Small intestine (tissue), 7 donors: ENCODE results near the gene INPP4B. TPM values are rescaled to one million over a fixed set of nuclear protein-coding genes. Genes with fewer than 3 reads are reported as not detected.

Experiments used
- DNase-seq, 2 donors: peaks; one replicate each; pipeline versions ENCODE4 v3.0.0 to v3.0.0-alpha.2; 2013
- FAIRE-seq: peaks from 2 replicates; lab custom pipeline; 2012; peaks lifted over from hg19 to GRCh38; lab: Jason Lieb, UNC
- H3K27ac ChIP-seq, 3 donors: one replicate each; pipeline ENCODE4 v1.5.1; 2013; ENCODE audit warnings: low read length in 2 of 3, mild to moderate bottlenecking in 2 of 3, control low read depth in 1 of 3, inconsistent platforms in 1 of 3, low read depth in 1 of 3, moderate library complexity in 1 of 3
- H3K27me3 ChIP-seq, 3 donors: one replicate each; pipeline ENCODE4 v1.6.1; 2013; ENCODE audit warnings: low read length in 3 of 3, inconsistent platforms in 1 of 3; ENCODE audit not compliant: control insufficient read depth in 3 of 3, insufficient read depth in 3 of 3
- H3K36me3 ChIP-seq, 3 donors: one replicate each; pipeline ENCODE4 v1.6.1; 2013; ENCODE audit warnings: low read length in 3 of 3, inconsistent platforms in 1 of 3, low read depth in 1 of 3, mild to moderate bottlenecking in 1 of 3, moderate library complexity in 1 of 3; ENCODE audit not compliant: control insufficient read depth in 3 of 3, insufficient read depth in 2 of 3
- H3K4me1 ChIP-seq, 3 donors: one replicate each; pipeline ENCODE4 v1.6.1; 2013; ENCODE audit warnings: low read length in 2 of 3, inconsistent platforms in 1 of 3, low read depth in 1 of 3, mild to moderate bottlenecking in 1 of 3, moderate library complexity in 1 of 3; ENCODE audit not compliant: control insufficient read depth in 3 of 3, insufficient read depth in 2 of 3
- H3K4me3 ChIP-seq, 3 donors: one replicate each; pipeline ENCODE4 v1.5.1; 2013; ENCODE audit warnings: low read length in 3 of 3, control low read depth in 1 of 3, inconsistent platforms in 1 of 3, low read depth in 1 of 3, mild to moderate bottlenecking in 1 of 3, moderate library complexity in 1 of 3
- H3K9me3 ChIP-seq, 2 donors: one replicate each; pipeline ENCODE4 v1.6.1; 2013; ENCODE audit warnings: low read depth in 1 of 2, low read length in 1 of 2; ENCODE audit not compliant: control insufficient read depth in 2 of 2, insufficient read depth in 1 of 2
- WGBS, 3 donors: extraction: QIAGEN DNeasy Blood & Tissue Kit; methylation state at CpG; one replicate each; pipeline ENCODE4 v1.1.7; 2013; 5-methylcytosine and 5-hydroxymethylcytosine counted together
- polyA plus RNA-seq, 4 donors: library from polyadenylated mRNA; stranded (reverse) in 3 of 4; unstranded in 1 of 4; fragments of 200-250 nt in 3 of 4; fragments of 120-200 nt in 1 of 4; gene quantifications; one replicate each; pipeline versions ENCODE4 v1.2.1 to v1.2.3, GENCODE V29; 2013
- donor health status: healthy with polysubstance abuse.
- donor health status: control.
- donor health status: control.
- donor health status: Bipolar disorder and iron deficiency.
- donor health status: healthy.

The INPP4B gene
- polyA plus RNA-seq, 4 donors = 2.7 to 6.6 (median 4.2) TPM

DNA sequence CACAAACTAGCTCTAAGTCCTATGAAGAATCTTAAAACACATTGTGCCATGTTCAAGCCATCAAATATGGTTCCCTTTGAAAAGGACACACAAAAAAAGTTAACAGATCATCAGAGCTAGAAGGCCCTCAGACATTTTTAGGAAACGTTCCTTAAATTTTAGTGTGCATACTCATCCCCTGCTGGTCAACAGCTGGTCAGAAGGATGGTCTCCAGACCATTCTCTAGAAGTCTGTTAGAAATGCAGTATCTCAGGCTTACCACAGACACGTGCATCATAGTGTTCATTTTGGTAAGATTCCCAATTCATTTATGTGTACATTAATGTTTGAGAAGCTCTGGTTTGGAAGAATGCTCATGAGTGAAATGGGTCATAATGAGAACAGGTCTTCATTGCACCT is 523.1 kb downstream of the INPP4B start:
- 82 to 88% (median 83%) methylated on average over 2 of the region's 2 CpGs for WGBS, 3 donors
- no peak overlapping the region for H3K27ac ChIP-seq
- H3K9me3 ChIP-seq = no peaks in the 10 kb centered on the region
- H3K4me1 ChIP-seq = no peaks in the 10 kb centered on the region
- FAIRE-seq (no peak), DNase-seq (no peak)
- H3K4me3 ChIP-seq = no peak overlapping the region
- no peaks in the 10 kb centered on the region for H3K27me3 ChIP-seq
- no peaks in the 10 kb centered on the region for H3K36me3 ChIP-seq

DNA sequence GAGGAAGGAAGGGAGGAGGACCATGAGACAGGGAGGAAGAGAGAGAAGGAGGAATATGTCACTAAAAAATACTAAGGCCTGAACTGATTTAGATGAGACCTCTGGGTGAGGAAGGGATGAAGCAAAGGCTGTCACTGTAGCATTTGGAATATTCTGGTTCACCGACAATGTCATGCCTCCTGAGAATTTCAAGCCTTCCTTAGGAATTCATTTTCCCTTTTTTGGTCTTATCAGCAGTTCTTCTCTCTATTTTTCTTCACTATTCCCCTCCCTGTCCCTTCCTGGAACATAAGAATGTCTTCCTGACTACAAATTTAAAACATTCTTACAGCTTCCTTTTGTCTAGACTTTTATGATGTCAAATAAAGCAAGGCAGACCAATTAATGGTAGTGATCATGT is 527.8 kb downstream of the INPP4B start:
- 81 to 95% (median 95%) methylated on average over 1 of the region's 1 CpG for WGBS, 3 donors
- no peak for FAIRE-seq

DNA sequence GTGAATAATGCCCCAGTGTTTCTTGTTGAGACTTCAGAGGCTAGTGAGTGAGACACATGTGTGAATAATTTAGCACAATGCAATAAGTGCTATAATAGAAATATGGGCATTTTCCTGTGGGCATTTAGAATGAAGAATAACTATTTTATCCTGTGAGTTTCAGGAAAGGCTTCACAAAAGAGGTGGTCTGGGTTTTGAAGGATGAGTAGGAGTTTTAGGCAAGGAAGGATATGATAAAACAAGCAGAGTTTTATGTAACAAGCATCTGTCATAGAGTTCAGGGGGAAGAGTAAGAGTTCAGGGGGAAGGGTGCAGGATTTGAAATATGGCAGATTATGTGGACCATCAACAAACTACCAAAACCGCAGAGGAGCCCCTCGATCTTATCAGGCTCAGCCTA is 529.2 kb downstream of the INPP4B start:
- no peaks in the 10 kb centered on the region for H3K9me3 ChIP-seq
- WGBS, 3 donors = 97 to 100% (median 98%) methylated on average over 2 of the region's 2 CpGs
- H3K4me1 ChIP-seq = peaks cover 0 to 10% (median 5%) of the 10 kb centered on the region in 3 donors
- no peak for FAIRE-seq
- H3K36me3 ChIP-seq = no peaks in the 10 kb centered on the region
- no peaks in the 10 kb centered on the region for H3K27me3 ChIP-seq
- no peak overlapping the region for H3K27ac ChIP-seq
- H3K4me3 ChIP-seq = no peak overlapping the region
- no peak for DNase-seq

More for the DNA sequence above, 527.8 kb downstream of the INPP4B start:
- Histone ChIP-seq H3K9me3 (no peaks in the 10 kb centered on the region), H3K27ac (no peak overlapping the region), H3K36me3 (no peaks in the 10 kb centered on the region), H3K4me1 (peaks cover 0 to 10% (median 5%) of the 10 kb centered on the region in 3 donors), H3K4me3 (no peak overlapping the region), H3K27me3 (no peaks in the 10 kb centered on the region)
- DNase-seq = no peak

DNA sequence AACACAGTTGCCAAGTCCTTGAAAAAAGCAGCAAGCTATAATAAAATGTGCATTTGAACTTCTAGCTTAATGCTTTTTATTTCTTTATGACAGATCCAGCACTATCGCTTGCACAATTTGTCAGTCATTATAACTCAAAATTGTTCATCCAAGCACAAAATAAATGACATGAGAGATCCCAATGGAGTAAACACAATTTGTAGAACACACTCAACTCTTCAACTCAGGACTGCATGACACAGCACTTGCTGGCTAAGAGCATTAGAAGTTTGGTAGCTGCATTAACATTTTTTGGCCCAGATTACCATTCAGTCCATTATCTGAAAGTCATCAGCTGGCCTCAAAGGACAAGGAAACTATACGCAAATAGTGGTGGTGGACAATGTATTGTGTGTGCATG is 530.1 kb downstream of the INPP4B start:
- H3K9me3 ChIP-seq = no peaks in the 10 kb centered on the region
- FAIRE-seq = no peak
- H3K27me3 ChIP-seq = no peaks in the 10 kb centered on the region
- 21 to 48% (median 30%) methylated on average over 2 of the region's 2 CpGs for WGBS, 3 donors
- no peak overlapping the region for H3K4me3 ChIP-seq
- no peaks in the 10 kb centered on the region for H3K36me3 ChIP-seq
- peak in 1 of 2 donors; percentile 2 for DNase-seq
- peaks cover 0 to 10% (median 5%) of the 10 kb centered on the region in 3 donors for H3K4me1 ChIP-seq
- H3K27ac ChIP-seq = no peak overlapping the region

DNA sequence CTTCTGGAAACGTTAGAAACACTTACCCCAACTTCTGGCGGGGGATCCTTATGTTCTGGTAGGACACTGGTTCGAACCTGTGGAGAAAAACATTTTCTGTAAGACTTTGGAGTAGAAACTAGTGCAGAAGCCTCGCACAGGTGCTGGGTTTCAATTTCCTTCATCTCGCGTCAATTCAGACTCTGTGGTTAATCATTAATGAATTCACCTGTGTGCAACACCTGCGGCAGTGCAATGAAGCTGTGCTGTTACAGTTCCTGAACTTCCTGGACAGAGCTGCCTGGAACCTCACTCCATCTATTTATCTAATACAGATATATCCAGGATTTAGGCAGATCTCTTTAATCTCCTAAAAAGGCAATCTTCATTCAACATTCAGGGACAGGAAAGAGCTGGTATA is 531.4 kb downstream of the INPP4B start:
- Histone ChIP-seq H3K27ac (peak overlapping the region in 2 of 3 donors; percentile 56 to 72), H3K9me3 (no peaks in the 10 kb centered on the region), H3K4me3 (peak overlapping the region in 1 of 3 donors; percentile 28), H3K27me3 (no peaks in the 10 kb centered on the region), H3K36me3 (no peaks in the 10 kb centered on the region), H3K4me1 (peaks cover 0 to 10% (median 5%) of the 10 kb centered on the region in 3 donors)
- WGBS, 3 donors = 6 to 50% (median 25%) methylated on average over 7 of the region's 7 CpGs
- DNase-seq = peak; percentile 89 to 90
- no peak for FAIRE-seq

DNA sequence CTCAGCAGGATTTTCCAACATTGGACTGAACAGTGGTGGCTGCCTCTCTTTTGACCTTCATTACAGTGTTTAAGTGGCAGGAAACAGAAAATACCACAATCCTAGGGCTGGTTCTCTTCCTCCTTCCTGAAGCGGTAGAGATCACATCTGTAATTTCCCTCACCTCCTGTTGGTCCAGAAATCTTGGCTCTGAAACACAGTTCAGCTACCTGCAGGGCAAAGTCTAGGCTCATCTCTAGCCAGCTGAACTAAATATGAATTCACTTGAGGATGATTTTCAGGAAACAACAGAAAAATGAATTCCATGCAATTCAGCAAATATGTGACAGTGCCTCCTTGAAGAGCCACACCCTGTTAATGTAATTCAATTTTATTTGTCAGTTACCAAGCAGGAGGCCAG is 531.9 kb downstream of the INPP4B start:
- H3K27me3 ChIP-seq = no peaks in the 10 kb centered on the region
- peak; percentile 57 to 70 for DNase-seq
- peak overlapping the region; percentile 27 to 72 (median 56) for H3K27ac ChIP-seq
- 0 to 50% (median 46%) methylated on average over 1 of the region's 1 CpG for WGBS, 3 donors
- no peaks in the 10 kb centered on the region for H3K36me3 ChIP-seq
- peak overlapping the region in 1 of 3 donors; percentile 28 for H3K4me3 ChIP-seq
- H3K4me1 ChIP-seq = peaks cover 0 to 14% (median 5%) of the 10 kb centered on the region in 3 donors
- no peaks in the 10 kb centered on the region for H3K9me3 ChIP-seq
- FAIRE-seq = no peak

DNA sequence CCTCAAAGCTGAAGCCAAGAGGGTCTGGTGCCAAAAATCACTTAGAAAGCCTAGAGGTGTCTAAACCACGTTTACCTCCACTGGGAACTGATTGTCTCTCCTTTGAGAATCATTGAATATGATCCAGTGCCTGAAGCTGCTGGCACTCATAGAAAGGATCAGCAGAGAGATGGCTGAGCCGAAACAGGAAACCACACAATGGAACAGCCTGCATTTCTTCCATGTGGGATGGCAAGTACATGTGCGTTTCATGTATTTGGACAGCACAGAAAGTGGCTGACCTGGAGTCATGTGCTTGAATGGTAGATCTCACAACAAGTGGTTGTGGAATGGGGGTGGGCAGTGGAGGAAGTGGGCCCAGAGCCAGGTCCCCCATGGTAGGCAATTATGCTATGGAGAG is 533.7 kb downstream of the INPP4B start:
- Histone ChIP-seq H3K4me1 (peaks cover 0 to 18% (median 5%) of the 10 kb centered on the region in 3 donors), H3K36me3 (no peaks in the 10 kb centered on the region), H3K9me3 (no peaks in the 10 kb centered on the region), H3K4me3 (no peak overlapping the region), H3K27ac (no peak overlapping the region), H3K27me3 (no peaks in the 10 kb centered on the region)
- no peak for FAIRE-seq
- 86 to 92% (median 91%) methylated on average over 3 of the region's 3 CpGs for WGBS, 3 donors
- no peak for DNase-seq

DNA sequence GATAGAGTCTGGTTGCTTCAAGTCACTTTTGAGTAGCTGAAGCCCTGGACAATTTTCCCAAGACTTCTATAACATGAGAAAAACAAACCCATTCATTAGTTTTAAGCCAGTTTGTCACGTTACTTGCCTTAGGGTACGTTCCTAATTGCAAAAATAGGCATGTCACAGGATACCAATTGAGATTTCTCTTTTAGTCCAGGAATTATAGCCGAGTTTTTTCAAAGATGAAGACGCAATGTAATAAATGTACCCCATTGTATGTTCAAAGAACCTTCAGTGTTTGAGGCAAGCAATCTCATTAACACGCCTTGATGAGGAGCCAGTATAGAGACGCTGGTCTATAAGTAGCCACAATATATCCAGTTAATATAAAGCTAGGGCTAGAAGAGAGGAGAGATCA is 534.2 kb downstream of the INPP4B start:
- FAIRE-seq (no peak), DNase-seq (no peak)
- Histone ChIP-seq H3K27me3 (no peaks in the 10 kb centered on the region), H3K9me3 (no peaks in the 10 kb centered on the region), H3K4me3 (no peak overlapping the region), H3K27ac (no peak overlapping the region), H3K4me1 (peaks cover 0 to 18% (median 5%) of the 10 kb centered on the region in 3 donors), H3K36me3 (no peaks in the 10 kb centered on the region)
- 48 to 93% (median 51%) methylated on average over 6 of the region's 6 CpGs for WGBS, 3 donors

DNA sequence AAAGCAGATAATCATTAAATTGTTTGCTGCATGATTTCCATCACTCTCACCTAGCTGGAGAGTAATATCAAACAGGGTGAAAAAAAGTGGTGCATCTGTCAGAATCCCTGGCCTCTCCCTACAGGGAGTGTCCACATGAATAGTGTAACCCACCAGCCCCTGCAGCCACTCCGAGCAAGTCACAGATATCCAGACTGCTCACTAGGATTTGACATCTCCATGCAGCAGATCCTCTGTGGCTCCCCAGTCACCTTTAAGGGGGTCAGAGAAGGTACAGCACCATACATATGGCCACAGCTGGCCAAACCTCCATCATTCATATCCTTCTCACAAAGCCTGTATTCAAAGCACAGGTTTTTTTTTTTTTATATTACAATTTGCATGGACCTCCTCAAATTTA is 536.3 kb downstream of the INPP4B start:
- H3K4me3 ChIP-seq = no peak overlapping the region
- no peak overlapping the region for H3K27ac ChIP-seq
- no peaks in the 10 kb centered on the region for H3K9me3 ChIP-seq
- no peak for DNase-seq
- H3K4me1 ChIP-seq = peaks cover 0 to 15% (median 2%) of the 10 kb centered on the region in 3 donors
- H3K36me3 ChIP-seq = no peaks in the 10 kb centered on the region
- no peaks in the 10 kb centered on the region for H3K27me3 ChIP-seq
- WGBS, 3 donors = 76 to 100% (median 98%) methylated on average over 1 of the region's 1 CpG
- no peak for FAIRE-seq
